ENCODE results near the gene CEP55.
"Not testable (repeated sequence)": the region's sequence is repeated elsewhere in the genome, so short reads cannot be mapped to it uniquely, and the experiment has no call there.

CEP55 gene

GRCh38 chr10:93505075-93505474 is 8.7 kb downstream of the CEP55 start:
- H3K9ac ChIP-seq (ENCODE audit: low read depth in 1 of 2, low read length in 2 of 2): no peak overlapping the region
- no peak overlapping the region for H3K4me3 ChIP-seq (ENCODE audit: low read depth in 1 of 2, low read length in 2 of 2)
- peaks cover 0 to 4% of the 10 kb centered on the region in 2 donors for H3K4me1 ChIP-seq (ENCODE audit: control insufficient read depth in 1 of 2, insufficient read depth in 2 of 2, low read length in 2 of 2)
- H3K27ac ChIP-seq (ENCODE audit: low read depth, low read length): no peak overlapping the region
- no peaks in the 10 kb centered on the region for H3K27me3 ChIP-seq (ENCODE audit: control insufficient read depth in 1 of 2, insufficient read depth in 2 of 2, low read length in 2 of 2)
- H3K9me3 ChIP-seq (ENCODE audit: control insufficient read depth in 1 of 2, low read length in 2 of 2): no peaks in the 10 kb centered on the region
- no peaks in the 10 kb centered on the region for H3K36me3 ChIP-seq (ENCODE audit: control insufficient read depth in 1 of 2, insufficient read depth in 2 of 2, low read length in 2 of 2)

DNA sequence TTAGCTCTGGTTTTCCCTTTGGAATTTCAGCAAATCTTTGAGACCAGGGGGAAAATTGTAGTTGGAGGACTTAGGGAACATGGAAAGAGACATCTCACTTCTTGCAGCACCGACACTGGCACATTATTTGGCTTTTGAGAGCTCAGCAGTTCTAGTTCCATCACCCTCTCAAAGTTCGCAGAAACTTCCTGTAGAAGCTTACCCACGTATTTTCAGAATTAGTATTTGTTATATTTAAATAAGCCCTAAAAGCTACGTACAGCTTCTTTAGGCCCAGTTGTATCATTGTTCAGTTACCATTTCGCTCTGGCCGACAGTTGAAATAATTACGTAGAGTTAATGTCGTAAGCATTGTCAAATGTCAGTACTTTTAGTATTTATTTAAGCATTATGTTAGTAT is 13.4 kb downstream of the CEP55 start:
- no peaks in the 10 kb centered on the region for H3K9me3 ChIP-seq (ENCODE audit: control insufficient read depth in 1 of 2, low read length in 2 of 2)
- no peaks in the 10 kb centered on the region for H3K36me3 ChIP-seq (ENCODE audit: control insufficient read depth in 1 of 2, insufficient read depth in 2 of 2, low read length in 2 of 2)
- no peaks in the 10 kb centered on the region for H3K4me1 ChIP-seq (ENCODE audit: control insufficient read depth in 1 of 2, insufficient read depth in 2 of 2, low read length in 2 of 2)
- no peak overlapping the region for H3K9ac ChIP-seq (ENCODE audit: low read depth in 1 of 2, low read length in 2 of 2)
- no peak overlapping the region for H3K4me3 ChIP-seq (ENCODE audit: low read depth in 1 of 2, low read length in 2 of 2)
- no peak overlapping the region for H3K27ac ChIP-seq (ENCODE audit: low read depth, low read length)
- H3K27me3 ChIP-seq (ENCODE audit: control insufficient read depth in 1 of 2, insufficient read depth in 2 of 2, low read length in 2 of 2): no peaks in the 10 kb centered on the region

GRCh38 chr10:93512565-93512964 is 16.2 kb downstream of the CEP55 start:
- H3K4me1 ChIP-seq (ENCODE audit: control insufficient read depth in 1 of 2, insufficient read depth in 2 of 2, low read length in 2 of 2): no peaks in the 10 kb centered on the region
- H3K36me3 ChIP-seq (ENCODE audit: control insufficient read depth in 1 of 2, insufficient read depth in 2 of 2, low read length in 2 of 2): no peaks in the 10 kb centered on the region
- H3K4me3 ChIP-seq (ENCODE audit: low read depth in 1 of 2, low read length in 2 of 2): no peak overlapping the region
- no peak overlapping the region for H3K27ac ChIP-seq (ENCODE audit: low read depth, low read length)
- H3K9ac ChIP-seq (ENCODE audit: low read depth in 1 of 2, low read length in 2 of 2): no peak overlapping the region
- no peaks in the 10 kb centered on the region for H3K9me3 ChIP-seq (ENCODE audit: control insufficient read depth in 1 of 2, low read length in 2 of 2)
- H3K27me3 ChIP-seq (ENCODE audit: control insufficient read depth in 1 of 2, insufficient read depth in 2 of 2, low read length in 2 of 2): no peaks in the 10 kb centered on the region

DNA sequence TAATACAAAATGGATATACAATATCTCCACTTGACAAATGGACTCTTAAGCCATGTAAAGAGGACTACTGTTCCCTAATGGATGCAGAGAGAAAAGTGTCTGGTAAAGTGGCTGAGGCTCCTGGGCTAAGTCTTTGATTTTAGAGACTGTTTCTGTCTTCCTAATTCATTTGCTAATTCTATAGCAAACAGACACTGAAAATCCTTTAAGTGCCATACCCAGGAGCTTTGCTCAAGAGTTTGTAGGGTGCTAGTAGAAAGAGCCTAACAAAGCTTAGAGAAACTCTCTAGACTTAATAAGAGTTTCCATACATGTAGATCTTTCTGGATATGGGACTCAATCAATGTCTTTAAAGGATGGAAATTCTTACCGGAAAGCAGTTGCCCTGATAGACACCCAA is 16.7 kb downstream of the CEP55 start:
- H3K9me3 ChIP-seq (ENCODE audit: control insufficient read depth in 1 of 2, low read length in 2 of 2): no peaks in the 10 kb centered on the region
- H3K9ac ChIP-seq (ENCODE audit: low read depth in 1 of 2, low read length in 2 of 2): no peak overlapping the region
- H3K36me3 ChIP-seq (ENCODE audit: control insufficient read depth in 1 of 2, insufficient read depth in 2 of 2, low read length in 2 of 2): no peaks in the 10 kb centered on the region
- H3K27ac ChIP-seq (ENCODE audit: low read depth, low read length): no peak overlapping the region
- H3K4me3 ChIP-seq (ENCODE audit: low read depth in 1 of 2, low read length in 2 of 2): no peak overlapping the region
- no peaks in the 10 kb centered on the region for H3K27me3 ChIP-seq (ENCODE audit: control insufficient read depth in 1 of 2, insufficient read depth in 2 of 2, low read length in 2 of 2)
- no peaks in the 10 kb centered on the region for H3K4me1 ChIP-seq (ENCODE audit: control insufficient read depth in 1 of 2, insufficient read depth in 2 of 2, low read length in 2 of 2)

DNA sequence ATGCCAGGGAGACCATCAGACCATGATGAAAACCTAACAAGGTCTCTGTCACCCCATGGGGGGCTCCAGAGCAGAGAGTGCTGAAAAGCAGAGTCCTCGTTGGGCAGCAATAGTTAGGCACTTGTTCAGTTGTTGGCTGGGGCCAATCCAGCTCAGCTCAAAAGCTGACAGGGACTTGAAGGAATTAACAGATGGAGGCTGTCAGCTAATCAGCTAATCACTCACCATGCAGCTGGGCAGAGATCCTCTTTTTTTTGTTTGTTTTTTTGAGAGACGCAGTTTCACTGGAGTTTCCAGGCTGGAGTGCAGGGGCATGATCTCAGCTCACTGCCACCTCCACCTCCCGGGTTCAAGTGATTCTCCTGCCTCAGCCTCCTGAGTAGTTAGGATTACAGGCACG is 18.1 kb downstream of the CEP55 start:
- Histone ChIP-seq H3K4me3 (ENCODE audit: low read depth in 1 of 2, low read length in 2 of 2) (no peak overlapping the region), H3K9ac (ENCODE audit: low read depth in 1 of 2, low read length in 2 of 2) (no peak overlapping the region), H3K4me1 (ENCODE audit: control insufficient read depth in 1 of 2, insufficient read depth in 2 of 2, low read length in 2 of 2) (no peaks in the 10 kb centered on the region), H3K9me3 (ENCODE audit: control insufficient read depth in 1 of 2, low read length in 2 of 2) (no peaks in the 10 kb centered on the region), H3K36me3 (ENCODE audit: control insufficient read depth in 1 of 2, insufficient read depth in 2 of 2, low read length in 2 of 2) (peaks cover 4 to 8% of the 10 kb centered on the region in 2 donors), H3K27me3 (ENCODE audit: control insufficient read depth in 1 of 2, insufficient read depth in 2 of 2, low read length in 2 of 2) (no peaks in the 10 kb centered on the region), H3K27ac (ENCODE audit: low read depth, low read length) (no peak overlapping the region)

GRCh38 chr10:93515071-93516005 is 18.9 kb downstream of the CEP55 start:
- Histone ChIP-seq H3K27me3 (ENCODE audit: control insufficient read depth in 1 of 2, insufficient read depth in 2 of 2, low read length in 2 of 2) (no peaks in the 10 kb centered on the region), H3K27ac (ENCODE audit: low read depth, low read length) (no peak overlapping the region), H3K4me1 (ENCODE audit: control insufficient read depth in 1 of 2, insufficient read depth in 2 of 2, low read length in 2 of 2) (no peaks in the 10 kb centered on the region), H3K9ac (ENCODE audit: low read depth in 1 of 2, low read length in 2 of 2) (no peak overlapping the region), H3K4me3 (ENCODE audit: low read depth in 1 of 2, low read length in 2 of 2) (no peak overlapping the region), H3K36me3 (ENCODE audit: control insufficient read depth in 1 of 2, insufficient read depth in 2 of 2, low read length in 2 of 2) (peaks cover 4 to 12% of the 10 kb centered on the region in 2 donors), H3K9me3 (ENCODE audit: control insufficient read depth in 1 of 2, low read length in 2 of 2) (no peaks in the 10 kb centered on the region)

DNA sequence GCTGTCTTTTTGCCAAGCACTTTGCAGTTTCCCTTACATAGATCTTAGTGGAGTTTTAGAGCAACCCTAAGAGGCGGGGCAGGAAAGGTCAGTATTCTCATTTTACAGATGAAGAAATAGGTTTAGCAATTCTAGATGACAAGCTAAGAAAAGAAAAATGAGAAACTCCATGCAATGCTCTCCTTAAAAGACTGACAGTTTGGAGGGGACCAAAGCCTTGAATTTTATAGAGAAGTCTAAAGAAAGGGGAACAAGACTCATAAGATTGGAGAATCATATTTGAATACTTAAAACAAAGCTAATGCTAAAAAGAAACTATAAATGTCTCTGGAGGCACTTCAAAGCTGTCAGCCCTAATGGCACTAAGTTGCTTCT is 19.6 kb downstream of the CEP55 start:
- no peaks in the 10 kb centered on the region for H3K9me3 ChIP-seq (ENCODE audit: control insufficient read depth in 1 of 2, low read length in 2 of 2)
- no peak overlapping the region for H3K27ac ChIP-seq (ENCODE audit: low read depth, low read length)
- no peak overlapping the region for H3K9ac ChIP-seq (ENCODE audit: low read depth in 1 of 2, low read length in 2 of 2)
- no peak overlapping the region for H3K4me3 ChIP-seq (ENCODE audit: low read depth in 1 of 2, low read length in 2 of 2)
- H3K4me1 ChIP-seq (ENCODE audit: control insufficient read depth in 1 of 2, insufficient read depth in 2 of 2, low read length in 2 of 2): no peaks in the 10 kb centered on the region
- H3K27me3 ChIP-seq (ENCODE audit: control insufficient read depth in 1 of 2, insufficient read depth in 2 of 2, low read length in 2 of 2): no peaks in the 10 kb centered on the region
- H3K36me3 ChIP-seq (ENCODE audit: control insufficient read depth in 1 of 2, insufficient read depth in 2 of 2, low read length in 2 of 2): peaks cover 4 to 12% of the 10 kb centered on the region in 2 donors

- Histone ChIP-seq H3K4me1 (ENCODE audit: control insufficient read depth in 1 of 2, insufficient read depth in 2 of 2, low read length in 2 of 2) (no peaks in the 10 kb centered on the region), H3K4me3 (ENCODE audit: low read depth in 1 of 2, low read length in 2 of 2) (no peak overlapping the region), H3K27ac (ENCODE audit: low read depth, low read length) (no peak overlapping the region), H3K27me3 (ENCODE audit: control insufficient read depth in 1 of 2, insufficient read depth in 2 of 2, low read length in 2 of 2) (no peaks in the 10 kb centered on the region), H3K9me3 (ENCODE audit: control insufficient read depth in 1 of 2, low read length in 2 of 2) (no peaks in the 10 kb centered on the region), H3K9ac (ENCODE audit: low read depth in 1 of 2, low read length in 2 of 2) (no peak overlapping the region), H3K36me3 (ENCODE audit: control insufficient read depth in 1 of 2, insufficient read depth in 2 of 2, low read length in 2 of 2) (peaks cover 4 to 12% of the 10 kb centered on the region in 2 donors)
Measured at GRCh38 chr10:93518531-93518930, 22.1 kb downstream of the CEP55 start.

- no peaks in the 10 kb centered on the region for H3K27me3 ChIP-seq (ENCODE audit: control insufficient read depth in 1 of 2, insufficient read depth in 2 of 2, low read length in 2 of 2)
- no peak overlapping the region for H3K4me3 ChIP-seq (ENCODE audit: low read depth in 1 of 2, low read length in 2 of 2)
- no peak overlapping the region for H3K9ac ChIP-seq (ENCODE audit: low read depth in 1 of 2, low read length in 2 of 2)
- no peak overlapping the region for H3K27ac ChIP-seq (ENCODE audit: low read depth, low read length)
- H3K4me1 ChIP-seq (ENCODE audit: control insufficient read depth in 1 of 2, insufficient read depth in 2 of 2, low read length in 2 of 2): no peaks in the 10 kb centered on the region
- no peaks in the 10 kb centered on the region for H3K36me3 ChIP-seq (ENCODE audit: control insufficient read depth in 1 of 2, insufficient read depth in 2 of 2, low read length in 2 of 2)
- no peaks in the 10 kb centered on the region for H3K9me3 ChIP-seq (ENCODE audit: control insufficient read depth in 1 of 2, low read length in 2 of 2)
Measured at GRCh38 chr10:93535293-93535692, 38.9 kb downstream of the CEP55 start.

DNA sequence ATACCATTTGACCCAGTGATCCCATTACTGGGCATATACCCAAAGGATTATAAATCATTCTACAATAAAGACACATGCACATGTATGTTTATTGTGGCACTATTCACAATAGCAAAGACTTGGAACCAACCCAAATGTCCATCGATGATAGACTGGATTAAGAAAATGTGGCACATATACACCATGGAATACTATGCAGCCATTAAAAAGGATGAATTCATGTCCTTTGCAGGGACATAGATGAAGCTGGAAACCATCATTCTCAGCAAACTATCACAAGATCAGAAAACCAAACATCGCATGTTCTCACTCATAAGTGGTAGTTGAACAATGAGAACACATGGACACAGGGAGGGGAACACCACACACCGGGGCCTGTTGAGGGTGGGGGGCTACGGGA is 44.5 kb downstream of the CEP55 start:
- not testable (repeated sequence) for H3K4me3 ChIP-seq (ENCODE audit: low read depth in 1 of 2, low read length in 2 of 2)

More for the DNA sequence above, 44.5 kb downstream of the CEP55 start:
- H3K27me3 ChIP-seq (ENCODE audit: control insufficient read depth in 1 of 2, insufficient read depth in 2 of 2, low read length in 2 of 2); H3K9ac ChIP-seq (ENCODE audit: low read depth in 1 of 2, low read length in 2 of 2); H3K27ac ChIP-seq (ENCODE audit: low read depth, low read length); H3K4me1 ChIP-seq (ENCODE audit: control insufficient read depth in 1 of 2, insufficient read depth in 2 of 2, low read length in 2 of 2); H3K36me3 ChIP-seq (ENCODE audit: control insufficient read depth in 1 of 2, insufficient read depth in 2 of 2, low read length in 2 of 2); H3K9me3 ChIP-seq (ENCODE audit: control insufficient read depth in 1 of 2, low read length in 2 of 2): not testable (repeated sequence)

Data from duodenal mucosa (tissue), 2 donors.